Progenitor cell of endocrine pancreas (in vitro differentiated cells): Measurements from ENCODE around the gene YJEFN3. TPM values are rescaled to one million over a fixed set of nuclear protein-coding genes. Genes with fewer than 3 reads are reported as not detected.

Source experiments
- DNase-seq: peaks from one replicate; pipeline ENCODE4 v3.0.0; 2021; ENCODE audit warnings: low spot score; ENCODE audit not compliant: unreplicated experiment
- H3K27ac Mint-ChIP-seq: 2 replicates; pipeline ENCODE4 v1.8.0; 2021; ENCODE audit warnings: mild to moderate bottlenecking, moderate library complexity, mixed read lengths
- H3K27me3 Mint-ChIP-seq: 2 replicates; pipeline ENCODE4 v1.8.0; 2021; ENCODE audit warnings: mixed read lengths
- H3K36me3 Mint-ChIP-seq: 2 replicates; pipeline ENCODE4 v1.8.0; 2022; ENCODE audit warnings: mixed read lengths; ENCODE audit not compliant: insufficient read depth
- H3K4me1 Mint-ChIP-seq: 2 replicates; pipeline ENCODE4 v1.8.0; 2021; ENCODE audit warnings: low read depth, mixed read lengths
- H3K4me3 Mint-ChIP-seq: 2 replicates; pipeline ENCODE4 v1.8.0; 2021; ENCODE audit warnings: low read depth, mild to moderate bottlenecking, moderate library complexity, mixed read lengths
- H3K9me3 Mint-ChIP-seq: 2 replicates; pipeline ENCODE4 v1.8.0; 2021; ENCODE audit warnings: low read depth, mixed read lengths
- total RNA-seq: library from RNA; stranded (reverse); gene quantifications from 2 replicates; pipeline ENCODE4 v1.2.1, GENCODE V29; 2021
- TF ChIP-seq, protein P1 (sequence below): fragments of 200-600 bp; sonication (generic); IDR thresholded peaks from one replicate; pipeline ENCODE4 v1.5.0; 2021; ENCODE audit warnings: antibody characterized with exemption, mild to moderate bottlenecking; ENCODE audit not compliant: unreplicated experiment

The YJEFN3 gene
- total RNA-seq, 1 donor from 2014 or later, result 27.6 TPM

DNA sequence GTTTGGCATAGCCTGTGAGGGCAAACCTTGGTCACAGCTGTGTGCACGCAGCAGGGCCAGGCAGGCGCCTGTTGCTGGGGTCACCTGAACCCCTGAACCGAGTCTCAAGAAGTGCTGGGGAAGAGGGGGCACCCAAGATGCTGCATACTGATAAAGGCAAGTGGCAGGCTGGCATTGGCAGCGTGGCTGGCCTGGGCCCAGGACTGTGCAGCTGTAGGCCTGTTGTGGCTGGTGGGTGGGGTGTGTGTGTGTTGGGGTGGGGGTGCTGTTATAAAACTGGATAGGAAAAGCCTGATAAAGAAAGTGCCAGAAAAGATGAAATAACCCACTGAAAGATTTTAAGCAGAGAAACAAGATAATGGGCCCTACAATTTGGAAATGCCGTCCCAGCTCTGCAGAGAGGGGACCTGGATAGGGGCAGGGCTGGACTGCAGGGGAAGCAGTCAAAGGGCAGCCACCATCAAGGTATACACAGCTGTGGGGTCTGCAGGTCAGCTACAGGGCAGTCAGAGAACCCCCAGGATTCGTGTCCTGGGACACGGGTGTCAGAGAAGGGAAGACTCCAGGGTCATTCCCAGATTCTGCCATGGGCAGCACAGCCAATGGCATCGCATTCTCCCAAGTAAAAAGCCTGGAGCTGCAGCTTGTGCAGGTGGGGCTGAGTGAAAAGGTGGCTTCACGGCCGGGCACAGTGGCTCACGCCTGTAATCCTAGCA, 42.5 kb downstream of the YJEFN3 start:
- TF ChIP-seq, protein P1, sequence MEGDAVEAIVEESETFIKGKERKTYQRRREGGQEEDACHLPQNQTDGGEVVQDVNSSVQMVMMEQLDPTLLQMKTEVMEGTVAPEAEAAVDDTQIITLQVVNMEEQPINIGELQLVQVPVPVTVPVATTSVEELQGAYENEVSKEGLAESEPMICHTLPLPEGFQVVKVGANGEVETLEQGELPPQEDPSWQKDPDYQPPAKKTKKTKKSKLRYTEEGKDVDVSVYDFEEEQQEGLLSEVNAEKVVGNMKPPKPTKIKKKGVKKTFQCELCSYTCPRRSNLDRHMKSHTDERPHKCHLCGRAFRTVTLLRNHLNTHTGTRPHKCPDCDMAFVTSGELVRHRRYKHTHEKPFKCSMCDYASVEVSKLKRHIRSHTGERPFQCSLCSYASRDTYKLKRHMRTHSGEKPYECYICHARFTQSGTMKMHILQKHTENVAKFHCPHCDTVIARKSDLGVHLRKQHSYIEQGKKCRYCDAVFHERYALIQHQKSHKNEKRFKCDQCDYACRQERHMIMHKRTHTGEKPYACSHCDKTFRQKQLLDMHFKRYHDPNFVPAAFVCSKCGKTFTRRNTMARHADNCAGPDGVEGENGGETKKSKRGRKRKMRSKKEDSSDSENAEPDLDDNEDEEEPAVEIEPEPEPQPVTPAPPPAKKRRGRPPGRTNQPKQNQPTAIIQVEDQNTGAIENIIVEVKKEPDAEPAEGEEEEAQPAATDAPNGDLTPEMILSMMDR, result no peak
- no peaks in the 10 kb centered on the region for H3K9me3 Mint-ChIP-seq
- H3K4me3 Mint-ChIP-seq, result no peak overlapping the region
- peaks cover 9% of the 10 kb centered on the region for H3K4me1 Mint-ChIP-seq
- H3K27me3 Mint-ChIP-seq, result no peaks in the 10 kb centered on the region
- H3K36me3 Mint-ChIP-seq, result peaks cover 7% of the 10 kb centered on the region
- H3K27ac Mint-ChIP-seq, result no peak overlapping the region
- no peak for DNase-seq

DNA sequence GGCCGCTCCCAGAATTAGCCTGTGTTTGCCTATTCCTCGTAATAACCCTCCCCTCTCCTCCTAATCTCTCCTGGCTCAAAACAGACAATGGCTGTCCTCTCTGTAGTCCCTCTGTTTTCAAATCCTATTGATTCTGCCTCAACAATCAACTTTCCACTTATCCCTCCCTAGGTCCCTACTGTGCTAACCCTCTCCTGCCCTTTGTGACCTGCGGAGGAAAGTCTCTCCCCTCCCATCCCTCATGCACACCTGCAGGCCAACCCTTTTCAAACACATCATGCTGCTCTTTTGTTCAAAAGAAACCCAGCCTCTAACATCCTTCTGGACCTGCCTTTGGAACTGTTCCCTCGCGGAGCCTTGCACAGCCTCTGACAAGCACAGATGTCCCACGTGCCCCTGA, 46.7 kb downstream of the YJEFN3 start:
- Mint-ChIP-seq H3K27me3 (no peaks in the 10 kb centered on the region), H3K4me1 (peaks cover 9% of the 10 kb centered on the region), H3K4me3 (no peak overlapping the region), H3K27ac (peak overlapping the region; percentile 42), H3K9me3 (no peaks in the 10 kb centered on the region), H3K36me3 (no peaks in the 10 kb centered on the region)
- TF ChIP-seq, protein P1, result no peak
- DNase-seq, result no peak

DNA sequence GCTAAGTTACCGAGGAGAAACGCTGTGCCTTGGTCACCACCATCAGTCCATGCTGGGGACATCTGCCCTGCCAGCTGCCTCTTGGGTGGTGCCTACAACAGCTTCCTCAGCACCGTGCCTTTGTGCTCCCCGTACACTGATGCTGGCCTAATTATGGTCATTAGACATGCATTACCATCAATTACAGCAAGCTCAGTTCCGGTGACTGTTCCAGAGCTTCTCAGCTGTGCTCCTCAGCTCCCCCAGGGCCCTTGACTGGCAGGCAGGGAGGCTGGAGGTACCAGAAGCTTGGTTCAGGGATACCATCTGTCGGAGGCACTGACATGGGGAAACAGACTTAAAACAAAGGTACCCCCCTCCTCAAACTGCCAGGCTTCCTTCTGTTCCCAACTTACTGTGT, 49.5 kb downstream of the YJEFN3 start:
- Mint-ChIP-seq H3K4me3 (no peak overlapping the region), H3K27ac (no peak overlapping the region), H3K36me3 (no peaks in the 10 kb centered on the region), H3K9me3 (no peaks in the 10 kb centered on the region), H3K27me3 (no peaks in the 10 kb centered on the region), H3K4me1 (peaks cover 9% of the 10 kb centered on the region)
- TF ChIP-seq, protein P1, result no peak
- no peak for DNase-seq

DNA sequence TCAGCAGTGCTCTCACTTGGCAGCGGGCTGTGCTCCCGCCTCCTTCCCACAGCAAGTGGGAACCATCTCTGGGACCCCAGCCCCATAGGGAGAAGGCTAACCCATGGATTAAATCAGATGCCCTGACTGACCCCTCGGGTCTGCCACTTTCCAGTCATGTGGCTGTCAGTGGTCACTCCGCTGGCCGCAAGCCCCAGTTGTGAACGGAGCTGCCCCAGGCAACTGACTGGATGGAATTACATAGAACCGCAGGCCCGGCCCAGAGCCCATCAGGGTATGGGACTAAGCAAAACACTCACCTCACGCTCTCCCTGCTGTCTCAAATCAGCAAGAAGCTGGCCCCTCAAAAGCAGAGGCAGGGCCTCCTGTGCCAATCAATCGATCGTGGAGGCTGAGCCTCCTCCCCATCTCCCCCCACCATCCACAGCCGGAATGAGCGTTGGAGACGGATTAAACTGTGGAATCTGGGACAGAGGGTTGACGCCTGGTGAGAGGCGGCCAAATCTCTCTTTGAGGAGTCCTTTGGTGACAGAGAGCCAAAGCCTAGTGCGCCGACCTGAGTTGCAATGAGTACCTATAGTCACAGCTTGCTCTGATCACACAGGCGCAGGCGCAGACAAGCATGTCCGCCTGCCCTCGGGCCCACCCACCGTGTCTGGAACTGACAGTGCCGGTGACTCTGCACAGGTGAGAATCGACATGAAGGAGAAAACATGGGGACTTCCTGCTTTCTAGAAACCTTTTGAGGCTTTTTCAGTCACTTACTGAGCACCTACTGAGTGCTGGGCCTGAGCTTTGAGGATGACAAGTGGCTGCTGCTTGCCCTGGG, 51.0 kb downstream of the YJEFN3 start:
- H3K27me3 Mint-ChIP-seq, result no peaks in the 10 kb centered on the region
- no peaks in the 10 kb centered on the region for H3K9me3 Mint-ChIP-seq
- no peak overlapping the region for H3K4me3 Mint-ChIP-seq
- peaks cover 9% of the 10 kb centered on the region for H3K4me1 Mint-ChIP-seq
- no peaks in the 10 kb centered on the region for H3K36me3 Mint-ChIP-seq
- no peak overlapping the region for H3K27ac Mint-ChIP-seq
- DNase-seq, result no peak
- TF ChIP-seq, protein P1, result no peak

DNA sequence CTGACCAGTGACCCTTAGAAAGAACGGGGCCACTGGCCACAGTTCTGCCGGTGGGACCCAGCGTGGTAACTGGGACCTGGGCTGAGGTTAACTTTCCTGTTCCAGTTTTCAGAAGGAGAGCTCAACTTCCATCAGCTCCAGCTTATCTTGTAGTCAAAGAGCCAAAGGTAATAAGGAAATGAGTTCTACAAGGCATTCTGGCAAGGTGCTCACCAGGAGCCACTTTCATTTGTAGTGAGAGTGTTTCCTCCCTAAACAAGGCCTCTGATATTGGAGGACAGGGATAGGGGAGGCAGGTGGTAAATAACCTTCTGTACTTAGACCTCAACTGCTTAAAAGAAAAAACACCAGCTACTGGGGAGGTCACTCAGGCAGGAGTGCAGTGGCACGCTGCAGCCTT, 51.7 kb downstream of the YJEFN3 start:
- Mint-ChIP-seq H3K4me3 (no peak overlapping the region), H3K27ac (no peak overlapping the region), H3K27me3 (no peaks in the 10 kb centered on the region), H3K36me3 (no peaks in the 10 kb centered on the region), H3K9me3 (no peaks in the 10 kb centered on the region), H3K4me1 (peaks cover 5% of the 10 kb centered on the region)
- no peak for DNase-seq
- TF ChIP-seq, protein P1, result no peak
